ENCODE results near the gene PCSK9. TPM values are rescaled to one million over a fixed set of nuclear protein-coding genes. Genes with fewer than 3 reads are reported as not detected.

The PCSK9 gene
- total RNA-seq, 2 donors from 2014 or later, result 0.45 TPM; not detected in 1

- intact Hi-C loops (cut with DNase I), result no loop called here
Measured at GRCh38 chr1:55055084-55055882, 15.9 kb downstream of the PCSK9 start.

GRCh38 chr1:55055951-55056631 lies 16.7 kb downstream of the PCSK9 start:
- Histone ChIP-seq H3K9me3 (no peaks in the 10 kb centered on the region), H3K27me3 (replicated peaks; ENCODE audit: insufficient read depth) (no peaks in the 10 kb centered on the region), H3K27ac (no peak overlapping the region), H3K36me3 (no peaks in the 10 kb centered on the region), H3K4me1 (replicated peaks) (no peaks in the 10 kb centered on the region), H3K4me3 (no peak overlapping the region)
- TF ChIP-seq POLR2A (IDR thresholded peaks at IDR 0.05) (no peak), POLR2AphosphoS5 (IDR thresholded peaks at IDR 0.05) (no peak), CTCF (IDR thresholded peaks at IDR 0.05) (no peak)
- 78% methylated on average over 42 of the region's 42 CpGs for WGBS
- no peak for DNase-seq (ENCODE audit: low spot score)
- intact Hi-C loops (cut with DNase I), result no loop called here

More at GRCh38 chr1:55055084-55055882, 15.9 kb downstream of the PCSK9 start:
- 85% methylated on average over 12 of the region's 12 CpGs for WGBS
- no peak for DNase-seq (ENCODE audit: low spot score)
- Histone ChIP-seq H3K27ac (no peak overlapping the region), H3K4me3 (no peak overlapping the region), H3K9me3 (no peaks in the 10 kb centered on the region), H3K4me1 (replicated peaks) (no peaks in the 10 kb centered on the region), H3K27me3 (replicated peaks; ENCODE audit: insufficient read depth) (no peaks in the 10 kb centered on the region), H3K36me3 (no peaks in the 10 kb centered on the region)
- TF ChIP-seq POLR2A (IDR thresholded peaks at IDR 0.05), result no peak
- no peak for TF ChIP-seq CTCF (IDR thresholded peaks at IDR 0.05)
- TF ChIP-seq POLR2AphosphoS5 (IDR thresholded peaks at IDR 0.05), result no peak

GRCh38 chr1:55056632-55056992 lies 17.3 kb downstream of the PCSK9 start:
- no peaks in the 10 kb centered on the region for H3K4me1 ChIP-seq (replicated peaks)
- no peak overlapping the region for H3K4me3 ChIP-seq
- intact Hi-C loops (cut with DNase I), result no loop called here
- no peak for TF ChIP-seq POLR2A (IDR thresholded peaks at IDR 0.05)
- no peak for TF ChIP-seq CTCF (IDR thresholded peaks at IDR 0.05)
- no peak for TF ChIP-seq POLR2AphosphoS5 (IDR thresholded peaks at IDR 0.05)
- H3K9me3 ChIP-seq, result no peaks in the 10 kb centered on the region
- DNase-seq (ENCODE audit: low spot score), result no peak
- no peaks in the 10 kb centered on the region for H3K36me3 ChIP-seq
- no peak overlapping the region for H3K27ac ChIP-seq
- no peaks in the 10 kb centered on the region for H3K27me3 ChIP-seq (replicated peaks; ENCODE audit: insufficient read depth)
- 96% methylated on average over 20 of the region's 20 CpGs for WGBS

- no peak overlapping the region for H3K27ac ChIP-seq
- no peaks in the 10 kb centered on the region for H3K9me3 ChIP-seq
- no peaks in the 10 kb centered on the region for H3K36me3 ChIP-seq
- H3K4me3 ChIP-seq, result no peak overlapping the region
- 94% methylated on average over 15 of the region's 15 CpGs for WGBS
- no peaks in the 10 kb centered on the region for H3K27me3 ChIP-seq (replicated peaks; ENCODE audit: insufficient read depth)
- intact Hi-C loops (cut with DNase I), result no loop called here
- no peaks in the 10 kb centered on the region for H3K4me1 ChIP-seq (replicated peaks)
- DNase-seq (ENCODE audit: low spot score), result no peak
- TF ChIP-seq POLR2A (IDR thresholded peaks at IDR 0.05) (no peak), CTCF (IDR thresholded peaks at IDR 0.05) (no peak), POLR2AphosphoS5 (IDR thresholded peaks at IDR 0.05) (no peak)
Measured at GRCh38 chr1:55057270-55057955, 18.1 kb downstream of the PCSK9 start.
